IMR-90 (cell line): ENCODE data around the gene ZNF362. TPM values are rescaled to one million over a fixed set of nuclear protein-coding genes. Genes with fewer than 3 reads are reported as not detected.

Experiments used
- ATAC-seq: fragments of 200-7000 bp; cut with Tn5 transposase; 2 replicates; pipeline ENCODE4 v1.9.1; 2020; ENCODE audit warnings: low read depth, mild to moderate bottlenecking, moderate library complexity
- BruUV-seq: library from RNA; stranded (reverse); fragments of 400-500 nt; replicated peaks from 2 replicates; lab custom pipeline; 2021; lab: Mats Ljungman, UMichigan
- CTCF ChIA-PET: fragments of 300-600 bp; formaldehyde crosslinking; extraction: SDS; loops from one replicate; lab custom pipeline; 2021; ENCODE audit warnings: antibody characterized with exemption; lab: Yijun Ruan, JAX
- POLR2A ChIA-PET: fragments of 300-600 bp; sonication (Branson Sonifier 250); formaldehyde crosslinking; loops from one replicate; lab custom pipeline; 2022; ENCODE audit warnings: antibody characterized with exemption; ENCODE audit not compliant: unreplicated experiment; lab: Charles Lee
- DNase-seq: peaks from one replicate; pipeline ENCODE4 v3.0.0; 2013
- H2AFZ ChIP-seq: replicated peaks from 2 replicates; pipeline ENCODE3; 2013; ENCODE audit warnings: low read length, mild to moderate bottlenecking; ENCODE audit not compliant: poor library complexity
- H2AK5ac ChIP-seq: 2 replicates; pipeline ENCODE4 v1.6.1; 2013; ENCODE audit warnings: low read depth, low read length, inconsistent platforms
- H2AK9ac ChIP-seq: replicated peaks from 2 replicates; pipeline ENCODE3; 2013; ENCODE audit warnings: mild to moderate bottlenecking, low read depth, low read length, moderate library complexity; ENCODE audit not compliant: poor library complexity
- H2BK120ac ChIP-seq: 2 replicates; pipeline ENCODE4 v1.6.1; 2013; ENCODE audit warnings: low read depth, low read length, inconsistent platforms
- H2BK15ac ChIP-seq: 3 replicates; pipeline ENCODE4 v1.6.1; 2013; ENCODE audit warnings: low read depth, low read length, inconsistent platforms
- H2BK20ac ChIP-seq: 2 replicates; pipeline ENCODE4 v1.6.1; 2013; ENCODE audit warnings: low read depth, mild to moderate bottlenecking, inconsistent platforms, low read length, moderate library complexity
- H2BK5ac ChIP-seq: 2 replicates; pipeline ENCODE4 v1.6.1; 2013; ENCODE audit warnings: mild to moderate bottlenecking, low read depth, low read length, inconsistent platforms; ENCODE audit not compliant: poor library complexity, severe bottlenecking
- H3K14ac ChIP-seq: replicated peaks from 2 replicates; pipeline ENCODE4 v1.6.1; 2013; ENCODE audit warnings: low read depth, low read length, inconsistent platforms
- H3K18ac ChIP-seq: 2 replicates; pipeline ENCODE4 v1.6.1; 2013; ENCODE audit warnings: low read depth, low read length, control low read depth
- H3K23ac ChIP-seq: 2 replicates; pipeline ENCODE4 v1.6.1; 2013; ENCODE audit warnings: low read depth, low read length, inconsistent platforms
- H3K27ac ChIP-seq: 2 replicates; pipeline ENCODE4 v1.5.1; 2013; ENCODE audit warnings: mild to moderate bottlenecking, control low read depth, low read length; ENCODE audit not compliant: insufficient read depth
- H3K27me3 ChIP-seq: 2 replicates; pipeline ENCODE4 v1.6.1; 2013; ENCODE audit warnings: low read length; ENCODE audit not compliant: control insufficient read depth, insufficient read depth
- H3K36me3 ChIP-seq: 2 replicates; pipeline ENCODE4 v1.6.1; 2013; ENCODE audit warnings: low read length, mixed read lengths; ENCODE audit not compliant: control insufficient read depth, insufficient read depth
- H3K4ac ChIP-seq: 2 replicates; pipeline ENCODE4 v1.6.1; 2013; ENCODE audit warnings: low read depth, low read length, inconsistent platforms
- H3K4me1 ChIP-seq: 2 replicates; pipeline ENCODE4 v1.6.1; 2013; ENCODE audit warnings: low read length, mixed read lengths; ENCODE audit not compliant: control insufficient read depth, insufficient read depth
- H3K4me2 ChIP-seq: 2 replicates; pipeline ENCODE4 v1.6.1; 2013; ENCODE audit warnings: low read depth, mild to moderate bottlenecking, control low read depth, low read length, moderate library complexity
- H3K4me3 ChIP-seq: 2 replicates; pipeline ENCODE4 v1.5.1; 2013; ENCODE audit warnings: low read depth, mild to moderate bottlenecking, control low read depth, low read length, moderate library complexity; ENCODE audit not compliant: insufficient read depth
- H3K56ac ChIP-seq: 2 replicates; pipeline ENCODE4 v1.6.1; 2013; ENCODE audit warnings: low read length, inconsistent platforms; ENCODE audit not compliant: insufficient read depth; ENCODE audit errors: extremely low read depth
- H3K79me1 ChIP-seq, 2 experiments: 2 replicates each; pipeline ENCODE4 v1.6.1; 2013; ENCODE audit warnings: low read length in 2 of 2, inconsistent platforms in 1 of 2, low read depth in 1 of 2
- H3K9ac ChIP-seq: 2 replicates; pipeline ENCODE4 v1.6.1; 2013; ENCODE audit warnings: low read depth, low read length, control low read depth
- H3K9me1 ChIP-seq: 2 replicates; pipeline ENCODE4 v1.6.1; 2013; ENCODE audit warnings: low read length, inconsistent platforms; ENCODE audit not compliant: insufficient read depth
- H3K9me3 ChIP-seq: 2 replicates; pipeline ENCODE4 v1.6.1; 2013; ENCODE audit warnings: low read length; ENCODE audit not compliant: control insufficient read depth, insufficient read depth
- H4K20me1 ChIP-seq: 2 replicates; pipeline ENCODE4 v1.6.1; 2013; ENCODE audit warnings: low read length, inconsistent platforms; ENCODE audit not compliant: insufficient read depth
- H4K5ac ChIP-seq: 2 replicates; pipeline ENCODE4 v1.6.1; 2013; ENCODE audit warnings: mild to moderate bottlenecking, low read depth, low read length, control low read depth
- H4K8ac ChIP-seq, 2 experiments: 2 replicates each; pipeline ENCODE4 v1.6.1; 2013; ENCODE audit warnings: low read depth in 2 of 2, low read length in 2 of 2, control low read depth in 1 of 2, inconsistent platforms in 1 of 2
- H4K91ac ChIP-seq: 2 replicates; pipeline ENCODE4 v1.6.1; 2013; ENCODE audit warnings: low read depth, low read length, inconsistent platforms; ENCODE audit not compliant: insufficient read depth
- CHD1 ChIP-seq: IDR thresholded peaks from 2 replicates; pipeline ENCODE4 v1.6.1; 2012; ENCODE audit warnings: low read depth, low read length, improper control_type of control experiment
- MAFK ChIP-seq: IDR thresholded peaks from 2 replicates; pipeline ENCODE4 v1.6.1; 2012; ENCODE audit warnings: low read depth, low read length, improper control_type of control experiment
- WGBS, 2 experiments: methylation state at CpG; one replicate each; pipeline versions ENCODE4 v1.1.5 to v1.1.7; 2013; ENCODE audit warnings: missing lambda C conversion rate in 2 of 2; ENCODE audit not compliant: insufficient read length in 1 of 2; ENCODE audit errors: extremely low coverage in 2 of 2; 5-methylcytosine and 5-hydroxymethylcytosine counted together
- dilution Hi-C: fragments of 300-500 bp; cut with HindIII; formaldehyde crosslinking; loops from one replicate; pipeline ENCODE4 v1.14.3; 2018; ENCODE audit warnings: low sequenced_read_pairs; ENCODE audit not compliant: unreplicated experiment
- in situ Hi-C: fragments of 300-500 bp; cut with MboI; formaldehyde crosslinking; loops from 3 replicates; pipeline ENCODE4 v1.14.3; 2019; ENCODE audit warnings: low sequenced_read_pairs, inconsistent platforms, mixed read lengths
- intact Hi-C: fragments of 100-400 bp; cut with micrococcal nuclease; formaldehyde crosslinking; loops from 2 replicates; pipeline ENCODE4 v1.10.0; 2022
- polyA plus RNA-seq, 3 experiments: library from polyadenylated mRNA; depleted of rRNA; stranded (reverse); fragments of >200 nt; gene quantifications; 2 replicates each; pipeline ENCODE4 v1.2.3, GENCODE V29; 2012; ENCODE audit warnings: low replicate concordance in 1 of 3
- total RNA-seq: library from RNA; depleted of rRNA; stranded (reverse); fragments of >200 nt; gene quantifications from 2 replicates; pipeline ENCODE4 v1.2.3, GENCODE V29; 2012

Gene ZNF362
- total and polyA plus RNA-seq, 2 of the 4 experiments (the other 2 are of a cell fraction) = 5.7 to 12.9 TPM

DNA sequence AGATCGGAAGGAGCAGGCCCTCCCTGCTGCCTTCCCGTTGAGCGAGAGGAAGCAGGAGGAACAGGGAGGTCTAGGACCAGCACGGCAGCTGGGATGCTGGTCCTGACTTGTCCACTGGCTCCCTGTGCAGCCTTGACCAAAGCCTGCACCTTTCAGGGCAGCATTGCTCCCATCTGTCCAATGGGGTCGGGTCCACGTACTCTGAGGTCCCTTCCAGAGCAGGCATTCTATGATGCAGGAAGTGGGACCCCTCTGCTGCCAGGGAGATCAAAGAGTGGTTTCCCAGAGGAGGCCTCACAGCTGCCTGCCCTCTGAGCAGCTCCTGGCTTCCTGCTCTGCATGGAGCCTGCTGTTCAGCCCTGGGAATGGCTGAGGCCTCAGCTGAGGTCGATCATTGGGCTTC is 21.7 kb upstream of the ZNF362 start:
- peak overlapping the region; percentile 73 for H2AFZ ChIP-seq
- H4K91ac ChIP-seq = no peak overlapping the region
- TF ChIP-seq MAFK (no peak), CHD1 (no peak)
- WGBS, 2 experiments = 59% methylated on average over 5 of the region's 7 CpGs; no CpG with 5 or more reads in 1 of the 2 experiments
- no peak overlapping the region for H3K4me3 ChIP-seq
- in situ Hi-C loops (no loop called here), dilution Hi-C loops (no loop called here), intact Hi-C loops (no loop called here)
- no peak overlapping the region for H3K18ac ChIP-seq
- no TSS peak for BruUV-seq
- no peak overlapping the region for H3K23ac ChIP-seq
- no peaks in the 10 kb centered on the region for H4K20me1 ChIP-seq
- no peaks in the 10 kb centered on the region for H3K36me3 ChIP-seq
- H3K9me3 ChIP-seq = no peaks in the 10 kb centered on the region
- no peak overlapping the region for H2BK20ac ChIP-seq
- H3K4ac ChIP-seq = no peak overlapping the region
- ATAC-seq (peak; percentile 46; the same call in 1 of the 2 replicates), DNase-seq (no peak)
- H3K14ac ChIP-seq = no peak overlapping the region
- peak overlapping the region in 1 of 2 experiments; percentile 5; a peak in 1 of 4 replicates for H4K8ac ChIP-seq
- POLR2A ChIA-PET = no interaction called here
- H3K4me1 ChIP-seq = peaks cover 3% of the 10 kb centered on the region
- peak overlapping the region; percentile 16; the same call in 1 of the 2 replicates for H4K5ac ChIP-seq
- CTCF ChIA-PET = no interaction called here
- H3K4me2 ChIP-seq = no peak overlapping the region
- H2BK5ac ChIP-seq = no peak overlapping the region
- H3K9me1 ChIP-seq = peaks cover 4% of the 10 kb centered on the region; the same call in 1 of the 2 replicates
- no peak overlapping the region for H2AK9ac ChIP-seq
- no peak overlapping the region for H2BK120ac ChIP-seq
- H3K27me3 ChIP-seq = peaks cover 4% of the 10 kb centered on the region; the same call in 1 of the 2 replicates
- no peak overlapping the region for H3K56ac ChIP-seq
- no peak overlapping the region for H2AK5ac ChIP-seq
- H3K79me1 ChIP-seq = no peaks in the 10 kb centered on the region
- no peak overlapping the region for H3K9ac ChIP-seq
- H3K27ac ChIP-seq = no peak overlapping the region
- H2BK15ac ChIP-seq = no peak overlapping the region
